B cell (primary cell): ENCODE data around the gene SH3GL1. TPM values are rescaled to one million over a fixed set of nuclear protein-coding genes. Genes with fewer than 3 reads are reported as not detected.

Experiments used
- ATAC-seq: fragments of 200-7000 bp; cut with Tn5 transposase; one replicate; pipeline ENCODE4 v1.10.0; 2021; ENCODE audit warnings: low read depth, mild to moderate bottlenecking, moderate number of reproducible peaks, moderate library complexity
- CTCF ChIA-PET: fragments of 350-600 bp; sonication (Branson Sonifier 250); formaldehyde crosslinking; loops from one replicate; lab custom pipeline; 2021; ENCODE audit warnings: antibody characterized with exemption, inconsistent platforms; lab: Charles Lee
- POLR2A ChIA-PET: fragments of 350-600 bp; sonication (Branson Sonifier 250); formaldehyde crosslinking; loops from one replicate; lab custom pipeline; 2021; ENCODE audit warnings: antibody characterized with exemption; lab: Charles Lee
- DNase-seq: peaks from one replicate; pipeline ENCODE4 v3.0.0; 2013
- H2AFZ ChIP-seq: 2 replicates; pipeline ENCODE4 v1.6.1; 2012; ENCODE audit warnings: mild to moderate bottlenecking, low read depth, low read length; ENCODE audit not compliant: insufficient read depth, poor library complexity, severe bottlenecking
- H3K27ac ChIP-seq, 2 donors: 1 replicate in 1 of 2; 2 replicates in 1 of 2; pipeline ENCODE4 v1.5.1; 2012 to 2013; ENCODE audit warnings: low read length in 2 of 2, mild to moderate bottlenecking in 2 of 2, moderate library complexity in 1 of 2
- H3K27me3 ChIP-seq, 4 experiments: fragments of 200-600 bp in 1 of 4; sonication (generic) in 1 of 4; replicated peaks in 1 of 4; 1 replicate in 2 of 4; 2 replicates in 2 of 4; pipeline versions ENCODE4 v1.6.1 to v1.7.0; 2013 to 2016; ENCODE audit warnings: low read length in 3 of 4, mild to moderate bottlenecking in 2 of 4, mixed read lengths in 1 of 4, moderate library complexity in 1 of 4; ENCODE audit not compliant: insufficient read depth in 4 of 4, control insufficient read depth in 3 of 4; ENCODE audit errors: control extremely low read depth in 1 of 4
- H3K36me3 ChIP-seq, 2 experiments: replicated peaks in 1 of 2; 1 replicate in 1 of 2; 2 replicates in 1 of 2; pipeline versions ENCODE4 v1.6.1 to v1.7.1; 2013; ENCODE audit warnings: low read length in 1 of 2; ENCODE audit not compliant: insufficient read depth in 2 of 2, control insufficient read depth in 1 of 2; ENCODE audit errors: control extremely low read depth in 1 of 2, extremely low read depth in 1 of 2
- H3K4me1 ChIP-seq, 2 donors: fragments of 200-600 bp in 1 of 2; sonication (generic) in 1 of 2; 1 replicate in 1 of 2; 2 replicates in 1 of 2; pipeline versions ENCODE4 v1.5.1 to v1.6.1; 2013 to 2017; ENCODE audit warnings: low read length in 2 of 2; ENCODE audit not compliant: control insufficient read depth in 2 of 2, insufficient read depth in 2 of 2
- H3K4me2 ChIP-seq: replicated peaks from 2 replicates; pipeline ENCODE3; 2012; ENCODE audit warnings: mild to moderate bottlenecking, low read depth, low read length; ENCODE audit not compliant: poor library complexity, severe bottlenecking
- H3K4me3 ChIP-seq, 5 experiments: fragments of 200-600 bp in 1 of 5; sonication (generic) in 1 of 5; 1 replicate in 3 of 5; 2 replicates in 2 of 5; pipeline versions ENCODE4 v1.5.1 to v1.7.0; 2011 to 2016; ENCODE audit warnings: low read length in 4 of 5, mild to moderate bottlenecking in 4 of 5, low read depth in 2 of 5, control low read depth in 1 of 5, moderate library complexity in 1 of 5; ENCODE audit not compliant: insufficient read depth in 1 of 5; ENCODE audit errors: control extremely low read depth in 1 of 5, extremely low read depth in 1 of 5
- H3K79me2 ChIP-seq: fragments of 200-600 bp; sonication (generic); one replicate; pipeline ENCODE4 v1.6.0; 2016; ENCODE audit warnings: low read length; ENCODE audit not compliant: control insufficient read depth, insufficient read depth
- H3K9ac ChIP-seq: fragments of 200-600 bp; sonication (generic); 2 replicates; pipeline ENCODE4 v1.6.1; 2017; ENCODE audit warnings: mild to moderate bottlenecking, low read length, moderate library complexity
- H3K9me3 ChIP-seq, 3 donors: one replicate each; pipeline versions ENCODE4 v1.6.1 to v1.7.1; 2013; ENCODE audit warnings: low read length in 2 of 3; ENCODE audit not compliant: control insufficient read depth in 2 of 3, insufficient read depth in 1 of 3; ENCODE audit errors: control extremely low read depth in 1 of 3
- H4K20me1 ChIP-seq: 2 replicates; pipeline ENCODE4 v1.6.0; 2012; ENCODE audit warnings: mild to moderate bottlenecking, low read length; ENCODE audit not compliant: insufficient read depth, control insufficient read depth, poor library complexity, severe bottlenecking
- H3K27ac Mint-ChIP-seq: one replicate; pipeline ENCODE4 v1.8.0; 2021; ENCODE audit warnings: mixed read lengths
- H3K27me3 Mint-ChIP-seq: one replicate; pipeline ENCODE4 v1.8.0; 2021; ENCODE audit warnings: mixed read lengths
- H3K4me1 Mint-ChIP-seq: one replicate; pipeline ENCODE4 v1.8.0; 2021; ENCODE audit warnings: mixed read lengths
- H3K4me3 Mint-ChIP-seq: one replicate; pipeline ENCODE4 v1.8.0; 2021; ENCODE audit warnings: mixed read lengths
- H3K9me3 Mint-ChIP-seq: one replicate; pipeline ENCODE4 v1.8.0; 2022; ENCODE audit warnings: mixed read lengths; ENCODE audit not compliant: insufficient read depth
- EZH2 ChIP-seq: IDR thresholded peaks from 2 replicates; pipeline ENCODE4 v1.6.1; 2012; ENCODE audit warnings: borderline replicate concordance, low read depth, mild to moderate bottlenecking, moderate library complexity, low read length; ENCODE audit not compliant: insufficient read depth, poor library complexity, severe bottlenecking
- WGBS: methylation state at CpG from one replicate; pipeline ENCODE4 v1.1.5; 2013; ENCODE audit warnings: missing lambda C conversion rate; ENCODE audit not compliant: insufficient coverage; 5-methylcytosine and 5-hydroxymethylcytosine counted together
- intact Hi-C: fragments of 100-400 bp; cut with micrococcal nuclease; formaldehyde crosslinking; loops from one replicate; pipeline ENCODE4 v1.10.0; 2022
- polyA plus RNA-seq: library from polyadenylated mRNA; depleted of rRNA; stranded (reverse); fragments of >200 nt; gene quantifications from 2 replicates; pipeline ENCODE4 v1.2.3, GENCODE V29; 2012
- total RNA-seq, 2 donors: library from RNA; stranded (reverse); fragments of 120-200 nt in 1 of 2; gene quantifications; 1 replicate in 1 of 2; 2 replicates in 1 of 2; pipeline versions ENCODE4 v1.2.3 to v1.2.4, GENCODE V29; 2013 to 2022
- TF ChIP-seq, protein P1 (sequence below): fragments of 200-600 bp; IDR thresholded peaks from one replicate; pipeline ENCODE4 v1.8.0; 2022; ENCODE audit warnings: antibody characterized with exemption, mild to moderate bottlenecking

SH3GL1 gene
- total and polyA plus RNA-seq, 2 donors (not counting 1 experiment from before 2014, with no cell fraction given) = 37.2 to 42.4 TPM

DNA sequence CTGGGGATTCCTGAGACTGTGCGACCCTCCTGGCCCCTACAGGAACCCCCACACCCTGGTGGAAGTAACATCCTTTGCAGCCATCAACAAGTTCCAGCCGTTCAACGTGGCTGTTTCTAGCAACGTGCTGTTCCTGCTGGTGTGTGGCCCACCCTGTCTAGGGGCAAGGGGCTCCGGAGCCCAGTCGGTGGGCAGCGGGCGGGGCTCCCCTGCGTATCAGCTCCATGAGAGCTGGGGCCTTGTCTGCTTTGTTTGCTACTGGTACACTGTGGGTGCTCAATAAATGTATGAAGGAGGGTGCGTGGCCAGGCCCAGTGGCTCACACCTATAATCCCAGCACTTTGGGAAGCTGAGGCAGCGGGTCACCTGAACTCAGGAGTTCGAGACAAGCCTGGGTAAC is 46.1 kb downstream of the SH3GL1 start:
- H3K27ac Mint-ChIP-seq = no peak overlapping the region
- TF ChIP-seq EZH2 = no peak
- TF ChIP-seq, protein P1, sequence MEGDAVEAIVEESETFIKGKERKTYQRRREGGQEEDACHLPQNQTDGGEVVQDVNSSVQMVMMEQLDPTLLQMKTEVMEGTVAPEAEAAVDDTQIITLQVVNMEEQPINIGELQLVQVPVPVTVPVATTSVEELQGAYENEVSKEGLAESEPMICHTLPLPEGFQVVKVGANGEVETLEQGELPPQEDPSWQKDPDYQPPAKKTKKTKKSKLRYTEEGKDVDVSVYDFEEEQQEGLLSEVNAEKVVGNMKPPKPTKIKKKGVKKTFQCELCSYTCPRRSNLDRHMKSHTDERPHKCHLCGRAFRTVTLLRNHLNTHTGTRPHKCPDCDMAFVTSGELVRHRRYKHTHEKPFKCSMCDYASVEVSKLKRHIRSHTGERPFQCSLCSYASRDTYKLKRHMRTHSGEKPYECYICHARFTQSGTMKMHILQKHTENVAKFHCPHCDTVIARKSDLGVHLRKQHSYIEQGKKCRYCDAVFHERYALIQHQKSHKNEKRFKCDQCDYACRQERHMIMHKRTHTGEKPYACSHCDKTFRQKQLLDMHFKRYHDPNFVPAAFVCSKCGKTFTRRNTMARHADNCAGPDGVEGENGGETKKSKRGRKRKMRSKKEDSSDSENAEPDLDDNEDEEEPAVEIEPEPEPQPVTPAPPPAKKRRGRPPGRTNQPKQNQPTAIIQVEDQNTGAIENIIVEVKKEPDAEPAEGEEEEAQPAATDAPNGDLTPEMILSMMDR = no peak
- no peaks in the 10 kb centered on the region for H3K79me2 ChIP-seq
- H3K4me1 Mint-ChIP-seq = peaks cover 2% of the 10 kb centered on the region
- H3K9me3 ChIP-seq = no peaks in the 10 kb centered on the region
- H3K4me3 Mint-ChIP-seq = no peak overlapping the region
- H3K9me3 Mint-ChIP-seq = no peaks in the 10 kb centered on the region
- intact Hi-C loops = no loop called here
- no peaks in the 10 kb centered on the region for H3K27me3 ChIP-seq
- no peaks in the 10 kb centered on the region for H3K27me3 Mint-ChIP-seq
- DNase-seq (no peak), ATAC-seq (no peak)
- H3K36me3 ChIP-seq = peaks cover 2 to 15% of the 10 kb centered on the region in 2 experiments
- ChIA-PET CTCF (interaction anchor here (0.6 to 2.5 kb wide), 4 partner anchors 30 to 91 kb away, joined by 3 to 12 read pairs (median 3); no protein-coding TSS in a partner anchor), POLR2A (interaction anchor here (0.7 kb wide), 1 partner anchor 11 kb away, joined by 3 read pairs; the partner anchor contains the start of gene MPND)
- H4K20me1 ChIP-seq = no peaks in the 10 kb centered on the region
- H3K9ac ChIP-seq = no peak overlapping the region
- H3K4me2 ChIP-seq = no peak overlapping the region
- 98% methylated on average over 10 of the region's 12 CpGs for WGBS
- no peak overlapping the region for H3K27ac ChIP-seq
- H3K4me3 ChIP-seq = no peak overlapping the region
- no peak overlapping the region for H2AFZ ChIP-seq
- H3K4me1 ChIP-seq = peaks cover 0 to 5% of the 10 kb centered on the region in 2 donors

DNA sequence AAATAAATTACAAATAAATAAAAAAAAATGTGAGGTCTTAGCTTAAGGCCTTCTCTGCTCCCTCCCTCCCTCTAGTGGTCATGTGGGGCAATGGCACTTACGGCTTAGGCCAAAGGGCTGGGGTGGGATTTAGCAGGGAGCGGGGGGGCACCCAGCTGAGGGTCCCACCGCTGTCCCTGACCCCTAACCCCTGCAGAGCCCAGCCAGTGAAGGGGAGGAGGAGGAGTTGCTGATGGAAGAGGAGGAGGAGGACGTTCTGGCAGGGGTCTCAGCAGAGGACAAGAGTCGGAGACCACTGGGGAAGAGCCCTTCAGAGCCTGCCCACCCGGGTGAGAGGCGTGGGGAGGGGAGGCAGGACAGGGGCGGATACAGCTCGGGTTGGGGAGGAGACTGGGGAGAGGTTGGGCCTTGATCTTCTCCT is 47.6 kb downstream of the SH3GL1 start:
- Histone ChIP-seq H3K79me2 (no peaks in the 10 kb centered on the region), H2AFZ (no peak overlapping the region), H3K27me3 (no peaks in the 10 kb centered on the region), H3K9ac (no peak overlapping the region), H3K27ac (no peak overlapping the region), H3K4me2 (no peak overlapping the region), H4K20me1 (no peaks in the 10 kb centered on the region), H3K4me1 (peaks cover 0 to 5% of the 10 kb centered on the region in 2 donors), H3K9me3 (no peaks in the 10 kb centered on the region), H3K36me3 (peaks cover 2 to 5% of the 10 kb centered on the region in 2 experiments), H3K4me3 (no peak overlapping the region)
- ChIA-PET CTCF (interaction anchor here (0.6 to 2.6 kb wide), 27 partner anchors 9 to 367 kb away, joined by 3 to 37 read pairs (median 4); partner anchors contain the start of genes CHAF1A, MPND and SH3GL1), POLR2A (interaction anchor here (0.5 to 1.9 kb wide), 6 partner anchors 10 to 1365 kb away, joined by 3 to 11 read pairs (median 4); partner anchors contain the start of gene MPND)
- Mint-ChIP-seq H3K4me3 (no peak overlapping the region), H3K9me3 (no peaks in the 10 kb centered on the region), H3K27me3 (no peaks in the 10 kb centered on the region), H3K4me1 (peaks cover 2% of the 10 kb centered on the region), H3K27ac (peak overlapping the region; percentile 61)
- peak; percentile 86 for ATAC-seq
- intact Hi-C loops = loop anchor here (1.0 kb wide), 2 partner anchors 17 to 85 kb away; no protein-coding TSS in a partner anchor
- TF ChIP-seq, protein P1 = peak; percentile 89
- TF ChIP-seq EZH2 = no peak
- DNase-seq = peak; percentile 78
- 65% methylated on average over 6 of the region's 9 CpGs for whole genome bisulfite sequencing
